Astrocyte (in vitro differentiated cells and primary cell): Measurements from ENCODE around the gene TEAD4.

ENCODE experiments used
- CTCF ChIP-seq: IDR thresholded peaks from 2 replicates; pipeline ENCODE4 v1.5.1; 2011; ENCODE audit warnings: low read depth, mild to moderate bottlenecking, inconsistent platforms, low read length, moderate library complexity; ENCODE audit not compliant: insufficient read depth
- EZH2 ChIP-seq: IDR thresholded peaks from 2 replicates; pipeline ENCODE4 v1.6.1; 2012; ENCODE audit warnings: mild to moderate bottlenecking, low read length, inconsistent platforms; ENCODE audit not compliant: insufficient read depth

GRCh38 chr12:3036901-3037600 lies 77.9 kb downstream of the TEAD4 start:
- TF ChIP-seq CTCF = no peak
- no peak for TF ChIP-seq EZH2
